Colonic mucosa (tissue), 4 donors: ENCODE data around the gene SLC35C1. TPM values are rescaled to one million over a fixed set of nuclear protein-coding genes. Genes with fewer than 3 reads are reported as not detected.

Source experiments
- DNase-seq: peaks from one replicate; pipeline ENCODE4 v3.0.0-alpha.2; 2020
- H3K27ac ChIP-seq: fragments of 200-600 bp; one replicate; pipeline ENCODE4 v1.8.0; 2021
- H3K27me3 ChIP-seq: fragments of 200-600 bp; one replicate; pipeline ENCODE4 v1.8.0; 2021
- H3K36me3 ChIP-seq: fragments of 200-600 bp; one replicate; pipeline ENCODE4 v1.8.0; 2021
- H3K4me1 ChIP-seq: fragments of 200-600 bp; one replicate; pipeline ENCODE4 v1.8.0; 2021; ENCODE audit warnings: mild to moderate bottlenecking
- H3K4me3 ChIP-seq: fragments of 200-600 bp; one replicate; pipeline ENCODE4 v1.8.0; 2021
- H3K9ac ChIP-seq, 2 donors: one replicate each; pipeline ENCODE4 v1.7.0; 2013; ENCODE audit warnings: control low read depth in 2 of 2, low read depth in 2 of 2, low read length in 2 of 2
- H3K9me3 ChIP-seq: fragments of 200-600 bp; one replicate; pipeline ENCODE4 v1.8.0; 2021
- intact Hi-C: fragments of 100-400 bp; cut with DNase I; formaldehyde crosslinking; loops from one replicate; pipeline ENCODE4 v1.14.1; 2022
- total RNA-seq, 2 donors: library from RNA; stranded (reverse); fragmentation: NEBNext Ultra II Directional in 1 of 2; extraction: Animal tissue kit (Norgen Biotek cat#: 25700) in 1 of 2; gene quantifications; one replicate each; pipeline ENCODE4 v1.2.1, GENCODE V29; 2021
- TF ChIP-seq, protein P1 (sequence below): fragments of 200-600 bp; IDR thresholded peaks from one replicate; pipeline ENCODE4 v1.8.0; 2022; ENCODE audit warnings: antibody characterized with exemption, mild to moderate bottlenecking
- donor health status: healthy.
- donor health status: DM: no; HTN: no; CAD: no.
- donor health status: DM: no; HTN: no; CAD: no.

SLC35C1 gene
- total RNA-seq, 2 donors from 2014 or later = 37.5 to 45.2 TPM

DNA sequence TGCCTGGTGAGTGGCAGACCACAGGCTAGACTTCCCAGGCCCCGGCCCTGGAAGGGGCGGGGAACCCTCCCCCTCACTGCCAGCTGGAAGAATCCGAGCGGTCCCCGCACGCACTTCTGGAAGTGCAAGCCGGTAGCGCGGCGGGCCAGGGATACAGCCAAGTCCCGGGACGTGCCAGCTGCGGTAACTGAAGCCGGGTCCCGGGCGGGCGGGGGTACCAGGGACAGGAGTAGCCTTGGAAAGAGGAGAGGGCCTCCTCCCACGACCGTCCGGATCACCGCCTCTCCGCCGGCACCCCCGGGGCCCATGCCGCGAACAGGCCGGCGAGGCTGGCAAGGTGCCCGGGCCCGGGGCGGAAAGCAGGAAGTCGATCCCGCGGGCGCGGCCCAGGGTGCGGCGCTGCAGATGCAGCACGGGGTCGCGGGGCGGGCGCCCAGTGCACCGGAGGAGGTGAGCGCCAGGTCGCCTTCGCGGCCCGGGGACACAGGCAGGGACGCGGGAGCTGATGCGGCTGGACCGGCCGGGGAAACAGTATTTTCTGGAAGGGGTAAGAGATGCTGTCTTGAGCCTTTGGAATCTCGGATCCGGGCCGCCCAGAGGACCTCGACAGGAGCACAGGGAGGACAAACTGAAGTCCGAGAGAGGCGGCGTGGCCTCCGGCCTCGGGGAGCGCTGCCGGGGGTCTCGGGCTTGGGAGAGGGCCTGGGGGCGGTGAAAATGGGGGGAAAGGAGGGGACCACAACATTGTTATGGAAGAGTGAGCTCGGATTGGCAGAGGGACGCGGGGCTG is 783 bp upstream of the SLC35C1 start:
- Histone ChIP-seq H3K4me3 (peak overlapping the region; percentile 77), H3K27ac (peak overlapping the region; percentile 92), H3K4me1 (peaks cover 11% of the 10 kb centered on the region), H3K9ac (peak overlapping the region; percentile 82 to 97), H3K36me3 (no peaks in the 10 kb centered on the region), H3K9me3 (no peaks in the 10 kb centered on the region), H3K27me3 (no peaks in the 10 kb centered on the region)
- DNase-seq = peak; percentile 92
- intact Hi-C loops = no loop called here
- TF ChIP-seq, protein P1, sequence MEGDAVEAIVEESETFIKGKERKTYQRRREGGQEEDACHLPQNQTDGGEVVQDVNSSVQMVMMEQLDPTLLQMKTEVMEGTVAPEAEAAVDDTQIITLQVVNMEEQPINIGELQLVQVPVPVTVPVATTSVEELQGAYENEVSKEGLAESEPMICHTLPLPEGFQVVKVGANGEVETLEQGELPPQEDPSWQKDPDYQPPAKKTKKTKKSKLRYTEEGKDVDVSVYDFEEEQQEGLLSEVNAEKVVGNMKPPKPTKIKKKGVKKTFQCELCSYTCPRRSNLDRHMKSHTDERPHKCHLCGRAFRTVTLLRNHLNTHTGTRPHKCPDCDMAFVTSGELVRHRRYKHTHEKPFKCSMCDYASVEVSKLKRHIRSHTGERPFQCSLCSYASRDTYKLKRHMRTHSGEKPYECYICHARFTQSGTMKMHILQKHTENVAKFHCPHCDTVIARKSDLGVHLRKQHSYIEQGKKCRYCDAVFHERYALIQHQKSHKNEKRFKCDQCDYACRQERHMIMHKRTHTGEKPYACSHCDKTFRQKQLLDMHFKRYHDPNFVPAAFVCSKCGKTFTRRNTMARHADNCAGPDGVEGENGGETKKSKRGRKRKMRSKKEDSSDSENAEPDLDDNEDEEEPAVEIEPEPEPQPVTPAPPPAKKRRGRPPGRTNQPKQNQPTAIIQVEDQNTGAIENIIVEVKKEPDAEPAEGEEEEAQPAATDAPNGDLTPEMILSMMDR = no peak

DNA sequence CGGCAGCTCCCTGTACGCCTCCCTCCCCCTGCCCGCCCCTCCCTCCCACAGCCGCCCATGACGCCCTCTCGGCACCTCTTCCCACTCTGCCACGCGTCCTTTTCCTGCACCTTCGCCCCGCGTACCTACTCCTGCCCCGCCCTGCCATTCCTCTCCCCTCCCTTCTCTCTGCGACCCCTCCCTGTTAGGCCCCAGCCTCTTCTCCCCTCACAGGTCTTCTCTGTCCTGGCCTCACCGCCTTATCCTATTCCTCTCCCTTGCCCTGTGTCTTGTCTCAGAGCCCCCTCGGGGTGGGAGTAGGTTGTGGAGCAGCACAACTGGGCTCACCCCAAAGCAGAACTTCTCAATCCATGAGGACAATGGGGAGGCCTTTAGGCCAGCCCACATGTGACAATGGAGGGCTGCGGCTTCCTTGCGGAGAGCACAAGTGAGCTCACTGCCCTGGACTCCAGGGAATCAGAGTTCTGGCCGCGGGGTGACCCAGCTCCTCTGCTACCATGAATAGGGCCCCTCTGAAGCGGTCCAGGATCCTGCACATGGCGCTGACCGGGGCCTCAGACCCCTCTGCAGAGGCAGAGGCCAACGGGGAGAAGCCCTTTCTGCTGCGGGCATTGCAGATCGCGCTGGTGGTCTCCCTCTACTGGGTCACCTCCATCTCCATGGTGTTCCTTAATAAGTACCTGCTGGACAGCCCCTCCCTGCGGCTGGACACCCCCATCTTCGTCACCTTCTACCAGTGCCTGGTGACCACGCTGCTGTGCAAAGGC is 539 bp downstream of the SLC35C1 start:
- Histone ChIP-seq H3K4me3 (peak overlapping the region; percentile 77), H3K27ac (peak overlapping the region; percentile 92), H3K9ac (peak overlapping the region; percentile 74 to 82), H3K36me3 (no peaks in the 10 kb centered on the region), H3K9me3 (no peaks in the 10 kb centered on the region), H3K4me1 (peaks cover 11% of the 10 kb centered on the region), H3K27me3 (no peaks in the 10 kb centered on the region)
- TF ChIP-seq, protein P1 = no peak
- intact Hi-C loops = no loop called here
- DNase-seq = no peak

DNA sequence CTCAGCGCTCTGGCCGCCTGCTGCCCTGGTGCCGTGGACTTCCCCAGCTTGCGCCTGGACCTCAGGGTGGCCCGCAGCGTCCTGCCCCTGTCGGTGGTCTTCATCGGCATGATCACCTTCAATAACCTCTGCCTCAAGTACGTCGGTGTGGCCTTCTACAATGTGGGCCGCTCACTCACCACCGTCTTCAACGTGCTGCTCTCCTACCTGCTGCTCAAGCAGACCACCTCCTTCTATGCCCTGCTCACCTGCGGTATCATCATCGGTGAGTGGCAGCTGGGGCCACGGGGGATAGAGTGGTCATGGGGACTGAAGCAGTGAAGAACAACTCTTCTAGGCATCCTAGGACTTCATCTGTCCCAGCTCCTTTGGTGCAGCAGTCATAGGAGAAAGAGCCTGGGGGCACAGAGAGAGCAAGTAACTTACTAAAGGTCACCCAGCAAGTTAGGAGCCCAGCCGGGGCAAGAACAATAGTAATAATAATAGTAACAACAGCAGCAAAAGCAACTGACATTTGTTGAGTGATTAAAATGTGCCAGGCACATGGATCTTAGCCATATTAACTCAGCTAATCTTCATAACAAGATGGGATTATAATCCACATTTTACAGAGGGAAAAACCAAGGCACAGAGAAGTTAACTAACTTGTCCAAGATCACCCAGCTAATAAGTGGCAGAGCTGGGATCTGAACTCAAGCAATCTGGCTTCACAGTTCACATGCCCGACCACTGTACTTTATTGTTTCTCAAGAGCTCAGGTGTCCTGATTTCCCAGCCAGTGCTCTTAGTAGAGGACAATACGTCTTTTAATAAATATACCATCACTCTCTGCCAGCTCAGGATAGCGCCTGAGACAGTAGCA is 1.4 kb downstream of the SLC35C1 start:
- intact Hi-C loops = no loop called here
- no peaks in the 10 kb centered on the region for H3K36me3 ChIP-seq
- no peak for DNase-seq
- peaks cover 11% of the 10 kb centered on the region for H3K4me1 ChIP-seq
- peak overlapping the region; percentile 77 for H3K4me3 ChIP-seq
- no peaks in the 10 kb centered on the region for H3K9me3 ChIP-seq
- H3K27ac ChIP-seq = no peak overlapping the region
- peak overlapping the region; percentile 74 to 82 for H3K9ac ChIP-seq
- H3K27me3 ChIP-seq = no peaks in the 10 kb centered on the region
- TF ChIP-seq, protein P1 = no peak

DNA sequence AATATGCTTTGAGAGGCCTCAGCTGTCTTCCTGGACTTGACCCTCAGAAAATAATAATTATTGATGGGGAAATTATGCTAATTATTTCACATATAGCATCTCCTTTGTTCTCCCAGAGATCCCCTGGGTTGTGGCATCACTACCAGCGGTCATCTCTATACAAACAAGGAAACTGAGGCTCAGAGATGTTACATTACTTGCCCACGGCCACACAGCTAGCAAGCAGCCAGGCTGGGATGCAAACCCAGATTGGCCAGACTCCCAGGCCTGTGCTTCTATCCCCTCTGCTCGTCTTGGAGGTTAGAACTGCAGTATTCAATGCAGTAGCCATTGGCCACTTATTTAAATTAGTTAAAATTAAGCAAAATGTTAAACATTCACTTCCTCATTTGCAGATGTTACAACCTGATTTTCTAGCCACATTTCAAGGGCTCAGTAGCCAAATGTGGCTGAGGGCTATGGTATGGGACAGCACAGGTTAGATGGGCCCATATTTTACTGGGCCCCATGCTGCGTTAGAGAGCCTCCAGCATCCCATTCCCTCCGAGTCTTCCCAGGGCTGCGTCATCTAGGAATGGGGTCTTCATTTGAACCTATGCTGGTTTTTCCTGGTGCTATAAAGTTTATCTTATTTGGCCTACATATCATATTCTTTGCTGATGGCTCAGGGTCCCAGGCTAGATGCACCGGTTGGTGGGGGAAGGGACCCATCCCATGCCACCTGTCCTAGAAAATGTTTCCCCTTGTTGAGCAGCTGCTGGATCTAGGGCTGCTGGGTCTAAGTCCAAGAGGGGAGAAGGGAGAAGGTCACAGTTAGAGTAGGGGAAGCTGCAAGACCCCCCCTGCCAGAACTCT is 2.2 kb downstream of the SLC35C1 start:
- DNase-seq = no peak
- H3K27me3 ChIP-seq = no peaks in the 10 kb centered on the region
- H3K4me3 ChIP-seq = no peak overlapping the region
- no peak overlapping the region for H3K27ac ChIP-seq
- H3K9ac ChIP-seq = no peak overlapping the region
- TF ChIP-seq, protein P1 = no peak
- H3K4me1 ChIP-seq = peaks cover 11% of the 10 kb centered on the region
- H3K36me3 ChIP-seq = no peaks in the 10 kb centered on the region
- intact Hi-C loops = no loop called here
- H3K9me3 ChIP-seq = no peaks in the 10 kb centered on the region
